Measurements from ENCODE around the gene RPS6KA4. TPM values are rescaled to one million over a fixed set of nuclear protein-coding genes. Genes with fewer than 3 reads are reported as not detected.

The RPS6KA4 gene
- total RNA-seq, 1 donor from 2014 or later: 35.9 TPM

DNA sequence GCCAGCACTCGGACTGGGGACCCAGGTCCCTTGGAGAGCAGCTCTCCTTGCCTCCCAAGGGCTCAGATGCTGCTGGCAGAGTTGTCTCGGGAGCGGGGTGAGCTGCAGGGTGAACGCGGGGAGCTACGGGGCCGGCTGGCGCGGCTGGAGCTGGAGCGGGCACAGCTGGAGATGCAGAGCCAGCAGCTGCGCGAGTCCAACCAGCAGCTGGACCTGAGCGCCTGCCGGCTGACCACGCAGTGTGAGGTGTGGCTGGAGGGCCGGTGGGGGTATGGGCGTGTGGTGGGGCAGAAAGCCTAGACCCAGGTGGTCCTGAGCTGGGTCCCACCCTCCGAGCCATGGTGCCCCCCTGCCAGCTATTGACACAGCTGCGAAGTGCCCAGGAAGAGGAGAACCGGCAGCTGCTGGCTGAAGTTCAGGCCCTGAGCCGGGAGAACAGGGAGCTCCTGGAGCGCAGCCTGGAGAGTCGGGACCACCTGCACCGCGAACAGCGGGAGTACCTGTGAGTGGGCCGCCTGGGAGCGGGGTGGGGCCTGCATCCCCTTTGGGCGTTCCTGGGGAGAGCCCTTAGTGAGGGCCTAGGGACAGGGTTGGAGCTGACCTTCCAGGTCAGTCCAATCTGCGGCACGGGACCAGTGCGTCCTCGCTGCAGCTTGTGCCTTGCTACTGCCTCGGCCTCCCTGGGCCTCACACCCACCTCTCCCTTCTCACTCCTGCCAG is 5.8 kb upstream of the RPS6KA4 start:
- H3K27me3 Mint-ChIP-seq (ENCODE audit: unreplicated experiment): no peaks in the 10 kb centered on the region
- peaks cover 16% of the 10 kb centered on the region for H3K4me1 Mint-ChIP-seq (ENCODE audit: unreplicated experiment)
- H3K27ac Mint-ChIP-seq (ENCODE audit: unreplicated experiment): no peak overlapping the region
- TF ChIP-seq, protein P1, sequence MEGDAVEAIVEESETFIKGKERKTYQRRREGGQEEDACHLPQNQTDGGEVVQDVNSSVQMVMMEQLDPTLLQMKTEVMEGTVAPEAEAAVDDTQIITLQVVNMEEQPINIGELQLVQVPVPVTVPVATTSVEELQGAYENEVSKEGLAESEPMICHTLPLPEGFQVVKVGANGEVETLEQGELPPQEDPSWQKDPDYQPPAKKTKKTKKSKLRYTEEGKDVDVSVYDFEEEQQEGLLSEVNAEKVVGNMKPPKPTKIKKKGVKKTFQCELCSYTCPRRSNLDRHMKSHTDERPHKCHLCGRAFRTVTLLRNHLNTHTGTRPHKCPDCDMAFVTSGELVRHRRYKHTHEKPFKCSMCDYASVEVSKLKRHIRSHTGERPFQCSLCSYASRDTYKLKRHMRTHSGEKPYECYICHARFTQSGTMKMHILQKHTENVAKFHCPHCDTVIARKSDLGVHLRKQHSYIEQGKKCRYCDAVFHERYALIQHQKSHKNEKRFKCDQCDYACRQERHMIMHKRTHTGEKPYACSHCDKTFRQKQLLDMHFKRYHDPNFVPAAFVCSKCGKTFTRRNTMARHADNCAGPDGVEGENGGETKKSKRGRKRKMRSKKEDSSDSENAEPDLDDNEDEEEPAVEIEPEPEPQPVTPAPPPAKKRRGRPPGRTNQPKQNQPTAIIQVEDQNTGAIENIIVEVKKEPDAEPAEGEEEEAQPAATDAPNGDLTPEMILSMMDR (IDR thresholded peaks at IDR 0.05): no peak
- no peak for DNase-seq (ENCODE audit: extremely low spot score, unreplicated experiment)
- no peak overlapping the region for H3K4me3 Mint-ChIP-seq (ENCODE audit: unreplicated experiment)
- H3K9me3 Mint-ChIP-seq (ENCODE audit: unreplicated experiment): no peaks in the 10 kb centered on the region
- no peaks in the 10 kb centered on the region for H3K36me3 Mint-ChIP-seq (ENCODE audit: unreplicated experiment)

DNA sequence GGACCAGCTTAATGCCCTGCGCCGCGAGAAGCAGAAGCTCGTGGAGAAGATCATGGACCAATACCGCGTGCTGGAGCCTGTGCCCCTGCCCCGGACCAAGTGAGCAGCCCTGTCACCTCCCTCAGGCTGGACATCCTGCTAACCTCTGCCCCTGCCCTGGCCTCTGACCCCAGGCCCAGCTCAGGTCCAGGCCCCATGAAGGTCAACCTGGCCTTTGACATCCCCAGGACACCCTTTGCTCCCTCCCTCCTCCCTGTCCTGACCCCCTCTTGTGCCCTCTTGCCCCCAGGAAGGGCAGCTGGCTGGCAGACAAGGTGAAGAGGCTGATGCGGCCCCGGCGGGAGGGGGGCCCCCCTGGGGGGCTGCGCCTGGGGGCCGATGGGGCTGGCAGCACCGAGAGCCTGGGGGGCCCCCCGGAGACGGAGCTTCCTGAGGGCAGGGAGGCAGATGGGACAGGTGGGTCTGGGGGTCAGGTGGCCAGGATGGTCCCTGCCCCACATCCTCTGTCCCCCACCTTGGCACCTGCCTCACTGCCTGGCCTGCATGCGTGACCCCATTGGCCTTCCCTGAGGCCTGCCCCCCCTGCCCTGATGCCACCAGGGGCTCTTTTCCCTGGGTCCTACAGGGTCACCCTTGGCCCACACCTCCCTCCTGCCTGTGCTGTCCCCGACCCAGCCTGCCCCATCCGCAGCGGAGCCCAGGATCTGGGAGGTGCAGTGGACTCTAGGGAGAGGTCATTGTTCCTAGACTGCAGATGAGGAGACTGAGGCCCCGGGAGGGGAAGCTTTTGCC is 5.1 kb upstream of the RPS6KA4 start:
- no peak for DNase-seq (ENCODE audit: extremely low spot score, unreplicated experiment)
- no peaks in the 10 kb centered on the region for H3K9me3 Mint-ChIP-seq (ENCODE audit: unreplicated experiment)
- no peak overlapping the region for H3K4me3 Mint-ChIP-seq (ENCODE audit: unreplicated experiment)
- H3K36me3 Mint-ChIP-seq (ENCODE audit: unreplicated experiment): no peaks in the 10 kb centered on the region
- peaks cover 21% of the 10 kb centered on the region for H3K4me1 Mint-ChIP-seq (ENCODE audit: unreplicated experiment)
- H3K27ac Mint-ChIP-seq (ENCODE audit: unreplicated experiment): no peak overlapping the region
- no peaks in the 10 kb centered on the region for H3K27me3 Mint-ChIP-seq (ENCODE audit: unreplicated experiment)
- TF ChIP-seq, protein P1 (IDR thresholded peaks at IDR 0.05): no peak

DNA sequence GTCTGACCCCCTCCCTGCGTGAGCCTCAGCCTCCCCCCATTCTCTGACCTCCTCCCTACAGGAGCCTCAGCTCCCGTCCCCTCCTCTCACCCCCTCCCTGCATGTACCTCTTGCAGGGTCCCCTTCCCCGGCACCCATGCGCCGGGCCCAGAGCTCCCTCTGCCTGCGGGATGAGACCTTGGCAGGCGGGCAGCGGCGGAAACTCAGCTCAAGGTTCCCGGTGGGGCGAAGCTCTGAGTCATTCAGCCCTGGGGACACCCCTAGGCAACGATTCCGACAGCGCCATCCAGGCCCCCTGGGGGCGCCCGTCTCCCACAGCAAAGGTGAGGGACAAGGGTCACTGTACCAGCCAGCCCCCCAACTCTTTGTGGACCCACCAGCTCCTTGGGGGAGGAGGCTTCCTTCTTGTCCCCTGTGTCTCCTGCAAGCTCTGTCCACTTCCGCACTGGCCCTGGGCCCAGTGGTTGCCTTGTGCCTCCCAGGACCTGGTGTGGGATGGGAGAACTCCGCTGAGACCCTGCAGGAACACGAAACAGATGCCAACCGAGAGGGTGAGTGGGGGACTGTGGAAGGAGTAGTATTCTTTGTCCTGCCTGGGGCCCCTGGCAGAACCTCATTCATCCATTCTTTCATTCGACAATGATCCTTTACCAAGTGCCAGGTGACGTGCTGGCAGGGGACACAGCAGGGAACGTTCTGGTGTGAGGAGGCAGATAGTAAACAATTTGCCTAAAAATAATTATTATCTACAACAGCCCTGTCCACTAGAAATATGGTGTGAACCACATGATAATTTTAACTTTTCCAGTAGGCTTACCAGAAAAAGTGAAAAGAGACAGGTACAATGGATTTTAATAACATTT is 3.7 kb upstream of the RPS6KA4 start:
- no peak for DNase-seq (ENCODE audit: extremely low spot score, unreplicated experiment)
- TF ChIP-seq, protein P1 (IDR thresholded peaks at IDR 0.05): peak; percentile 71
- Mint-ChIP-seq H3K36me3 (ENCODE audit: unreplicated experiment) (no peaks in the 10 kb centered on the region), H3K4me3 (ENCODE audit: unreplicated experiment) (no peak overlapping the region), H3K4me1 (ENCODE audit: unreplicated experiment) (peaks cover 30% of the 10 kb centered on the region), H3K9me3 (ENCODE audit: unreplicated experiment) (no peaks in the 10 kb centered on the region), H3K27me3 (ENCODE audit: unreplicated experiment) (no peaks in the 10 kb centered on the region), H3K27ac (ENCODE audit: unreplicated experiment) (peak overlapping the region; percentile 69)

DNA sequence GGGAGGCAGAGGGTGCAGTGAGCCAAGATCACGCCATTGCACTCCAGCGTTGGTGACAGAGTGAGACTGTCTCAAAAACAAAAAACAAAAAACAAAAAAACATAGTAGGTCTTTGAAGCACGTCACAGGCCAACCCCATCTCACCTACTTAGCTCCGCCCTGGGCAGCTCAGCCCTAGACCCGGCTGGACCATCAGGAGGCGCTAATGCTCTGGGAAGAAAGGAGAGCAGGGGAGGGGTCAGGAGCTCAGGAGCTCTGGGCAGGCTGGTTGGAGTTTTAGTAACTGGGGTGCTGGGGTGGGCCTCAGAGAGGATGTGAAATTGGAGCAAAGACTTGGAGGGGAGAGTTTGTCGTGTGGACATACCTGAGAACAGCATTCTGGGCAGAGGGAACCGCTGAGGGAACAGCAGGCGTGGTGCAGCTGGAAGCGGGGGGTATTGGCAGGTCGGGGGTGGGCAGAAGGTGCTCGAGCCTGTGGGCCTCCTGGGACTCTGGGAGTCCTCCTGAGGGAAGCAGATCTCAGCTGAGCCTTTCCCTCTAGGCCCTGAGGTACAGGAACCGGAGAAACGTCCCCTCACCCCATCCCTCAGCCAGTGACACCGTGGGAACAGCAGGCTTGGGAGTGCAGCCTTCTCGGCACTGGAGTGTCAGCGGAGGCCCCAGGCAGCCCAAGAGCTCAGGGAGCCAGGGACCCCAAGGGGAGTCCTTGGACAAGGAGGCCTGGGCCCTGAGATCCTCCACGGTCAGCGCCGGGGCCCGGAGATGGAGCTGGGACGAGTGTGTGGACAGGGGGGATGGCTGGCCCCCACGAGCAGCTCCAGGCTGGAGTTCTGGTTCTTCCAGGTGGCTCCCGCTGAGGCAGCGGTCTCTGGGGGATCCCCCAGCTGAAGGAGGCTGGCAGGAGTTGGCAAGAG is 2.2 kb upstream of the RPS6KA4 start:
- DNase-seq (ENCODE audit: extremely low spot score, unreplicated experiment): no peak
- H3K36me3 Mint-ChIP-seq (ENCODE audit: unreplicated experiment): peaks cover 5% of the 10 kb centered on the region
- no peaks in the 10 kb centered on the region for H3K9me3 Mint-ChIP-seq (ENCODE audit: unreplicated experiment)
- peaks cover 39% of the 10 kb centered on the region for H3K4me1 Mint-ChIP-seq (ENCODE audit: unreplicated experiment)
- TF ChIP-seq, protein P1 (IDR thresholded peaks at IDR 0.05): peak; percentile 51
- no peaks in the 10 kb centered on the region for H3K27me3 Mint-ChIP-seq (ENCODE audit: unreplicated experiment)
- peak overlapping the region; percentile 40 for H3K4me3 Mint-ChIP-seq (ENCODE audit: unreplicated experiment)
- H3K27ac Mint-ChIP-seq (ENCODE audit: unreplicated experiment): peak overlapping the region; percentile 75

Data from osteocyte (in vitro differentiated cells).